Right renal pelvis (tissue), 4 donors: Measurements from ENCODE around the gene NEDD4. TPM values are rescaled to one million over a fixed set of nuclear protein-coding genes. Genes with fewer than 3 reads are reported as not detected.
"Not testable (repeated sequence)": the region's sequence is repeated elsewhere in the genome, so short reads cannot be mapped to it uniquely, and the experiment has no call there.

Experiments
- DNase-seq, 4 donors: peaks; one replicate each; pipeline ENCODE4 v3.0.0-alpha.2; 2013; ENCODE audit warnings: low read depth in 4 of 4, low spot score in 3 of 4, missing footprints in 1 of 4
- polyA plus RNA-seq, 4 donors: library from polyadenylated mRNA; unstranded; fragments of 120-200 nt; gene quantifications; one replicate each; pipeline ENCODE4 v1.2.1, GENCODE V29; 2013; ENCODE audit not compliant: insufficient read length in 4 of 4

NEDD4 gene
- polyA plus RNA-seq, 4 donors = 13.7 to 17.7 (median 16.3) TPM

DNA sequence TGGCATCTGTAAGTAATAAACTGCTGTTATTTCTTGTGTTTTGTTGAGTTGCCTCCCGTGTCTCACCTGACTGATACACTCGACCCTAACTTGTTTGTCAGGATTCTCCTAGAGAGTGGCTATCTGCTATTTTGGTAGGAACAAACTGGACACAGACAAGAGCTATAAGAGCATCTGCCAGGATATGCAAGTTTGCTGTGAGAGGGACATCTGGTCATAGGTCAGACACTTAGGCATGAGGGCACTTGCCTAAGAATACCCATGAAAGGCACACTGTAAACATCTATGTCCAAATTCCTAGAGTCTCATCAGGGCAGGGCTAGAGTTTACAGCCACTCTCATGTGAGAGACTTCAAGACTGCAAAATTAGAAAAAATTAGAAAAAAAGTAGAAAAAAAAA is 32.5 kb downstream of the NEDD4 start:
- DNase-seq = no peak

DNA sequence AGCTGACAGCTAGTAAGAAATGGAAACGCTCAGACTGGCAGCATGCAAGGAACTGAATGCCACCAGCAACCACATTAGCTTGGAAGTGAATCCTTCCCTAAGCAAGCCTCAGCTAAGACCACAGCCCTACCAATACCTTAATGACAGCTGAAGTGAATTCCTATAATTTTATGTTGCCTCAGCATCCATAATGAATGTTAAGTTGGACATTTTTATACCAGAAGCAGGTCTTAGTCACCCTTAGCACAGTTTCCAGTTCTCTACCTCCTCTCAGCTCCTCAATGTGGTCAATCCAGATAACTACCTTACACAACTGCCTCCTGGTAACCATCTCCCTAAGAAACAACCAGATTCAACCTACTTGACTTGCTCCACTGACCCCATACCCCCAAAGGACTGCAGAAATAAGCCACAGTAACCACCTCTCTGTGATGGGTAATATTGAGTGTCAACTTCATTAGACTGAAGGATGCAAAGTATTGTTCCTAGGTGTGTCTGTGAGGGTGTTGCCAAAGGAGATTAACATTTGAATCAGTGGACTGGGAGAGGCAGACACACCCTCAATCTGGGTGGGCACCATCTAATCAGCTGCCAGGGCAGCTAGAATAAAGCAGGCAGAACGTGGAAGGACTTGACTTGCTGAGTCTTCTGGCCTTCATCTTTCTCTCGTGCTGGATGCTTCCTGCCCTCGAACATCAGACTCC is 33.5 kb downstream of the NEDD4 start:
- DNase-seq = no peak

- DNase-seq = no peak
Measured at GRCh38 chr15:55958349-55958748, 35.1 kb downstream of the NEDD4 start.

- no peak for DNase-seq
Measured at GRCh38 chr15:55954862-55955605, 38.4 kb downstream of the NEDD4 start.

DNA sequence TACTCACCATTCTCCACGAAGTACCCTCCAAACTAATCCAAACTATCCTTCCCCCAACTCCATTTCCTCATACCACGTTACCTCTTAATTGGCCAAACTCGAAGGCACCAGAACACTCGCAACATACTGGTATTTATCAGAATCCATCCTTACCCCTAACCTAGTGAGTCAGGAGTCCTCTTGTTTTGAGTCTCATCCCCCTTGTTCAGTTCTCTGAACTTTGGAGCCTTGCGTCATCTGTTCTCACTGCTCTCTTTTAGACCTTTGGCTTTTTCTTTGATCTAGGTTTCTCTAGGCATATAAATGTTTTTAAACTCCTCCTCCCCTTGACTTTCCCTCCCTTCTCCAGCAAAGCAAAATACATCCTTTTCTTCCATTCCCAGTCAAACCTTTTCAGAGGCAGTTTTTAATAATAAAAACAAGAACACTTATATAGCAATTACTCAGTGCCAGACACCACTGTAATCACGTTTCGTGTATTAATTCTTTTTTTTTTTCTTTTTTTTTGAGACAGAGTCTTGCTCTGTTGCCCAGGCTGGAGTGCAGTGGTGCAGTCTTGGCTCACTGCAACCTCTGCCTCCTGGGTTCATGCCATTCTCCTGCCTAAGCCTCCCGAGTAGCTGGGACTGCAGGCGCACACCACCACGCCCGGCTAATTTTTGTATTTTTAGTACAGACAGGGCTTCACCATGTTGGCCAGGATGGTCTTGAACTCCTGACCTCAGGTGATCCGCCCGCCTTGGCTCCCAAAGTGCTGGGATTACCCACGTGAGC is 40.7 kb downstream of the NEDD4 start:
- DNase-seq = not testable (repeated sequence)

- DNase-seq = not testable (repeated sequence)
Measured at GRCh38 chr15:55944606-55945005, 48.8 kb downstream of the NEDD4 start.

GRCh38 chr15:55942332-55942731 is 51.1 kb downstream of the NEDD4 start:
- DNase-seq = no peak

DNA sequence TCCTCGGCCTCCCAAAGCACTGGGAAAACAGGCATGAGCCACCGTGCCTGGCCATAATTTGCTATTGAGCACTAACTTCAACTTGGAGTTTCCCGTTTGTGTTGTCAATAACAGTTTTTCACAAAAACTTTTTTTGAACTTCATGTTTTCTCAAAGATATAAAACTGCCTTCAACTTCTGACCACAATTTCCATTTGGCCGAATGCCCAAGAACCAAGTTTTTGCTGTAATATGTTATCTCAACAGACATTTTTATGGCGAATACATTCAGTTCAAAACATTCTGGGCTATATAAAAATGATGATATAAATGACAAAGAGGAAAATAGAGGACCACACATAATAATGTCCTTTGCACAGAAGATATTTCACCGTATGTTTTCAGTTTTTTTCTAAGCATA is 56.4 kb downstream of the NEDD4 start:
- peak in 3 of 4 donors; percentile 18 to 32 (median 30) for DNase-seq

DNA sequence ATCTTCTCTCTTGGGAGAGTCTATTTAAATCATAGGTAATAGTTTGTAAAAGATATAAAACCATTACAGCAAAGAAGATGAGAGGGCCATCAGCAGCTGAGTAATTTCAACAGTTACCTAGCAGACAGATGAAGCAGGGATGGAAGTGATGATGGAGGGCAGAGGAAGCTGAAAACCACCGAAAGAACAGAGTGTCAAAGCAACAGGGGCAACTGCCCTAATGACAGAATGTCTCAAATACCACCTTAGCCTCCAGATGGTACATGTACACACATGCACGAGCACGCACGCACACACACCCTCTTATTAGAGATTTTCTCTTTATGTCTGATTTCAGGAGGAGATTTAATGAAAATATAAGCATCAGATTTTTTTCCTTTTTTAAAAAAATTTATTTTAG is 64.5 kb downstream of the NEDD4 start:
- DNase-seq = no peak

- no peak for DNase-seq
Measured at GRCh38 chr15:55921744-55922143, 71.7 kb downstream of the NEDD4 start.

- DNase-seq = peak in 1 of 4 donors; percentile 23
Measured at GRCh38 chr15:55917881-55918296, 75.5 kb downstream of the NEDD4 start.

GRCh38 chr15:55916666-55917409 is 76.6 kb downstream of the NEDD4 start:
- DNase-seq = no peak

- no peak for DNase-seq
Measured at GRCh38 chr15:55915876-55916567, 77.4 kb downstream of the NEDD4 start.

DNA sequence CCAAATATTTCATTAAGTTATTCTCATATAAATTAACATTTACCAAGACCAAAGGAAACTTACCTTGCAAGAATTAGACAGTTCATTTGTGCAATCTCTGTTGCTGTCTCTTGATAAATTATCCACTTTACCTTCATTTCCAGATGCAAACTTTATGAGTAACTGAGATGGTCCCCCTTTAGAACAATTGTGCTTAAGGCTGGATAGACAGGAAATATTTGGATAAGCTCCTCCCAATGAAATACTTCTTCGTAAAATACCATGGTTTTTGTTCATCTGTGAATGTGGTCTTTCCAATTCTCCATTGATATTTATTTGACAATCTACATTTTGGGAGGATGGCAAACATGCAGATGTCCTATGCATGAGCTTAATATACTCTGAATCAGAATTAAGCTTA is 78.2 kb downstream of the NEDD4 start:
- no peak for DNase-seq

- no peak for DNase-seq
Measured at GRCh38 chr15:55914446-55914845, 79.0 kb downstream of the NEDD4 start.

GRCh38 chr15:55912982-55913381 is 80.4 kb downstream of the NEDD4 start:
- no peak for DNase-seq

DNA sequence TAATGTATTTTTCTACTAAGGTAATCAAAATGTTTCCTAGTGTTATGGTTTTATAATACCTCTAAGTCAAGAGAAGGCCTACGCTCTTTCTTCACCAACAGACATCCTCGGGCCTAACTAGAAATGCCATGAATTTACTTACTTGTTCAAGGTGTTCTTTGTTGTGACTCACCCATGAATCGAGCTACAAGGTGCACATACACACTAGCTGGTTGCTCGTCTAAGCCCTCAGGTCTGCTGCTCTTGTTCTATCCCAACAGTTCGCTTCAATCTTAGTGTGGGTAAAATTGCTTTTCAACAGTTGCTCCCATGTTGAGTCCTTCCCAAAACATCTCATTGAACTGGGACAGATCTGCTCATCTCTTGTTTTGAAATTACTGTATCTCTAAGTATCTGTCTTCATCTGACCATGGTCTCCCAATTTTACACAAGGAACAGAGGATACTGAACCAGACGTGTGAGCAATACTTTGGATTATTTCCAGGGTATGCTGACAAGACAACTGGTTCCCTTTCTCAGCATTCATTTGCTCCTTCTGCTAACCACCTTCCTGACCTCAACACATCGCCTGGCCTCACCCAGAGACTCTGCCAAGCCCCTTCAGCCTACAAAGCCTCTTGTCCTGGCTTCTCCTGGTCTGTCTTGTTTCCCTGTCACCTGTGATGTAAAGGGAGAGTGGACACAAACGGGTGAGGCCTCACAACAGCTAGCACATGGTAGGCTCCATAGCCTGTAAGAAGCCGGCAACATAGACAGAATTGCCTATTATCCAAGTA is 84.2 kb downstream of the NEDD4 start:
- DNase-seq = no peak

DNA sequence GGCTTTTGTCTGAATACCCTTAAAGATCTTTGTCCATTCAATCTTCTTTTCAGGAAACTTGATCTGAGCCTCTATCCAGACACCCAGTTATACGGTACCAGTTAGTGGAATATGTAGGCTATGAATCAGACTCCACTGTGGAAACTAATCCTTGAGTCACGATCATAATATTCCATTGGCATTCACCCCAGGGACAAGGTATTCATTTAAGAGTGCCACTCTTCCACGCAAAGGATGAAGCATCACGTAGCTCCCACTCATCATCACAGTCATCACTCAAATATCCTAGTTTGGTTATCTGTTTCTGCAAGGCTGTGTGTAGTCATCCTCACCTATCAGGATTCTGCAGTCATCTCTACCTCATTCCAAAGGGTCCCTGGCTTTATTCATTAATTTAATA is 85.6 kb downstream of the NEDD4 start:
- no peak for DNase-seq

DNA sequence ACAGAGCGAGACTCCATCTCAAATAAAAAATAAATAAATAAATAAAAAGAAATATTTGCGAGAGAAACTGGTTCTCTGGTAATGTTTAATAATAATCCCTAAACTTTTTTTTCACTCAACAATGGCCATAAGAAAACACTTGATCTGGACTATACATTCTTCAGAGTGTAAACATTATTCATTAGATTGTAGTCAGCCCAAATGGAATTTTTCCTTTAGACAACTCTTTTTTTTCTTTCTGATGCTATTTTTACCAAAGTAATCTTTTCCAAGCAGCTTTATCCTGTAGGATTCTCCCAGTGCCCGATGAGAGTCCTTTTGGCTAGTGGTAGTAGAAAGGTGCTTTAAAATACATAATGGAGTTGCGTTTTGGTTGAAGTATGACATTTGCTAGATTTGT is 90.4 kb downstream of the NEDD4 start:
- DNase-seq = no peak
